ENCODE measurements around the gene SAP30L. TPM values are rescaled to one million over a fixed set of nuclear protein-coding genes. Genes with fewer than 3 reads are reported as not detected.

Gene SAP30L
- total RNA-seq, 1 experiment from 2014 or later, result 38.6 TPM

GRCh38 chr5:154411338-154411737 is 34.5 kb upstream of the SAP30L start:
- DNase-seq, result no peak
- intact Hi-C loops (cut with micrococcal nuclease; ENCODE audit: unreplicated experiment), result no loop called here
- no peak for TF ChIP-seq CTCF (IDR thresholded peaks at IDR 0.05; ENCODE audit: unreplicated experiment)
- no TSS peak for BruUV-seq (replicated peaks)
- CTCF ChIA-PET, result no interaction called here
- Mint-ChIP-seq H3K27ac (ENCODE audit: unreplicated experiment) (no peak overlapping the region), H3K9me3 (ENCODE audit: low read depth, unreplicated experiment) (no peaks in the 10 kb centered on the region), H3K4me3 (ENCODE audit: low read depth, unreplicated experiment) (no peak overlapping the region), H3K36me3 (ENCODE audit: insufficient read depth, unreplicated experiment) (peaks cover 5% of the 10 kb centered on the region), H3K4me1 (ENCODE audit: low read depth, unreplicated experiment) (no peaks in the 10 kb centered on the region), H3K27me3 (ENCODE audit: unreplicated experiment) (no peaks in the 10 kb centered on the region)

- no peaks in the 10 kb centered on the region for H3K9me3 Mint-ChIP-seq (ENCODE audit: low read depth, unreplicated experiment)
- no peak for DNase-seq
- no peaks in the 10 kb centered on the region for H3K36me3 Mint-ChIP-seq (ENCODE audit: insufficient read depth, unreplicated experiment)
- TF ChIP-seq CTCF (IDR thresholded peaks at IDR 0.05; ENCODE audit: unreplicated experiment), result no peak
- BruUV-seq (replicated peaks), result no TSS peak
- CTCF ChIA-PET, result no interaction called here
- H3K4me3 Mint-ChIP-seq (ENCODE audit: low read depth, unreplicated experiment), result no peak overlapping the region
- no peak overlapping the region for H3K27ac Mint-ChIP-seq (ENCODE audit: unreplicated experiment)
- intact Hi-C loops (cut with micrococcal nuclease; ENCODE audit: unreplicated experiment), result no loop called here
- no peaks in the 10 kb centered on the region for H3K4me1 Mint-ChIP-seq (ENCODE audit: low read depth, unreplicated experiment)
- H3K27me3 Mint-ChIP-seq (ENCODE audit: unreplicated experiment), result no peaks in the 10 kb centered on the region
These were observed 33.5 kb upstream of the SAP30L start for GRCh38 chr5:154412316-154412715.

GRCh38 chr5:154412925-154413324 is 32.9 kb upstream of the SAP30L start:
- CTCF ChIA-PET, result no interaction called here
- no peaks in the 10 kb centered on the region for H3K4me1 Mint-ChIP-seq (ENCODE audit: low read depth, unreplicated experiment)
- H3K27me3 Mint-ChIP-seq (ENCODE audit: unreplicated experiment), result no peaks in the 10 kb centered on the region
- no peak for DNase-seq
- no peaks in the 10 kb centered on the region for H3K36me3 Mint-ChIP-seq (ENCODE audit: insufficient read depth, unreplicated experiment)
- intact Hi-C loops (cut with micrococcal nuclease; ENCODE audit: unreplicated experiment), result no loop called here
- no peak overlapping the region for H3K27ac Mint-ChIP-seq (ENCODE audit: unreplicated experiment)
- no peak for TF ChIP-seq CTCF (IDR thresholded peaks at IDR 0.05; ENCODE audit: unreplicated experiment)
- BruUV-seq (replicated peaks), result no TSS peak
- no peak overlapping the region for H3K4me3 Mint-ChIP-seq (ENCODE audit: low read depth, unreplicated experiment)
- no peaks in the 10 kb centered on the region for H3K9me3 Mint-ChIP-seq (ENCODE audit: low read depth, unreplicated experiment)

GRCh38 chr5:154415114-154415513 is 30.7 kb upstream of the SAP30L start:
- no peaks in the 10 kb centered on the region for H3K4me1 Mint-ChIP-seq (ENCODE audit: low read depth, unreplicated experiment)
- intact Hi-C loops (cut with micrococcal nuclease; ENCODE audit: unreplicated experiment), result no loop called here
- no peaks in the 10 kb centered on the region for H3K9me3 Mint-ChIP-seq (ENCODE audit: low read depth, unreplicated experiment)
- no TSS peak for BruUV-seq (replicated peaks)
- CTCF ChIA-PET, result no interaction called here
- no peak for TF ChIP-seq CTCF (IDR thresholded peaks at IDR 0.05; ENCODE audit: unreplicated experiment)
- no peaks in the 10 kb centered on the region for H3K27me3 Mint-ChIP-seq (ENCODE audit: unreplicated experiment)
- no peak for DNase-seq
- no peak overlapping the region for H3K4me3 Mint-ChIP-seq (ENCODE audit: low read depth, unreplicated experiment)
- H3K36me3 Mint-ChIP-seq (ENCODE audit: insufficient read depth, unreplicated experiment), result no peaks in the 10 kb centered on the region
- no peak overlapping the region for H3K27ac Mint-ChIP-seq (ENCODE audit: unreplicated experiment)

Data from Calu3 (cell line).